ENCODE data around the gene YJEFN3. TPM values are rescaled to one million over a fixed set of nuclear protein-coding genes. Genes with fewer than 3 reads are reported as not detected.

Gene YJEFN3
- total RNA-seq, 1 experiment from 2014 or later = 16.6 TPM

DNA sequence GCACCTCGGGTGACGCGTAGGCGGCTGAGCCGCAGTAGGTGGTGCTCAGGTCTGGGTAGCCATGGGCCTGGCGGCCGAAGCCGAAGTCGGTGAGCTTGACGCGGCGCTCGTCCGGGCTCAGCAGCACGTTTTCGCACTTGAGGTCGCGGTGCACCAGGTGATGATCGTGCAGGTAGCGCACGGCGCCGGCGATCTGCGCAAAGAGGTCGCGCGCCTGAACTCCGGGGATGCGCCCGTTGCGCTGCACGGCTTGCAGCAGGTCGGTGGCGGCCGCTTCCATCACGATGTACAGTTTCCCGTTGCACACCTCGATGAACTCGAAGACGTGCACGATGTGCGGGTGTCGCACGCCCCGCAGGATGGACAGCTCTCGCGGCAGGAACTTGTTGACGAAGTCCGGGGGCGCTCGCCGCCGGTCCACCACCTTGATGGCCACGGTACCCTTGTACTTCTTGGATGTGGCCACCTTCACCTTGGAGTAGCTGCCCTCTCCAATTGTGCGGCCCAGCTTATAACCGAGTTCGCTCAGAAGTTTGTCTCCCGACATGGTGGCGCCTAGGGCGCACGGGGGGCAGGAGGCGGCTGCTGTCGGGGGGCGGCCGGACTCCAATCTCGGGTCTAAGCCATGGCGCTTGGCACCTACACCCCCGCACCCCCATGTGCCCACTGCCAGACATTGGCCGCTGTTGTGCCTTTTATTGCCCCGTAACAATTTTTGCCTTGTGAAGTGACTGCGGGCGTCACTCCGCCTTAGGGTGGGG is 13.7 kb upstream of the YJEFN3 start, which contains the start of gene TSSK6:
TSS of gene TSSK6 (minus strand) at position 668 of the 761 bp plus-strand sequence. CDS start at position 547, 121 bp downstream.
- Histone ChIP-seq H2AK5ac (ENCODE audit: insufficient read length, low read length) (no peak within 1 kb of the TSS), H3K9ac (ENCODE audit: extremely low read depth, insufficient read length, low read length) (peak within 1 kb of the TSS; percentile 85), H3K4me1 (ENCODE audit: insufficient read depth, low read length) (no peaks in the 10 kb centered on the region), H2BK15ac (ENCODE audit: low read depth, low read length) (no peak within 1 kb of the TSS), H4K91ac (ENCODE audit: insufficient read length, low read depth, low read length) (no peak within 1 kb of the TSS), H3K27me3 (ENCODE audit: insufficient read depth, low read length) (no peaks in the 10 kb centered on the region), H3T11ph (ENCODE audit: low read length) (no peak within 1 kb of the TSS), H3K23me2 (ENCODE audit: insufficient read length, low read depth, low read length, poor library complexity, severe bottlenecking) (peaks cover 5% of the 10 kb centered on the region), H3K18ac (ENCODE audit: insufficient read length, low read depth, low read length) (peak within 1 kb of the TSS; percentile 69), H3K9me3 (ENCODE audit: control insufficient read depth, low read depth, low read length) (no peaks in the 10 kb centered on the region), H4K20me1 (ENCODE audit: control insufficient read depth, insufficient read depth, insufficient read length) (no peaks in the 10 kb centered on the region), H3K14ac (ENCODE audit: insufficient read depth, low read length) (peak within 1 kb of the TSS; percentile 69; the same call in 1 of the 2 replicates), H2AFZ (ENCODE audit: low read length) (peak within 1 kb of the TSS; percentile 63), H3K79me2 (ENCODE audit: insufficient read depth, low read length) (peaks cover 11% of the 10 kb centered on the region; the same call in 1 of the 2 replicates), H2BK20ac (ENCODE audit: low read depth, low read length, poor library complexity, severe bottlenecking) (no peak within 1 kb of the TSS), H2BK5ac (ENCODE audit: insufficient read length, low read length) (no peak within 1 kb of the TSS), H3K27ac (ENCODE audit: insufficient read length, low read depth, low read length) (no peak within 1 kb of the TSS), H3K56ac (ENCODE audit: insufficient read length, low read depth, low read length) (no peak within 1 kb of the TSS), H4K5ac (ENCODE audit: insufficient read length, low read depth, low read length) (no peak within 1 kb of the TSS), H3K23ac (ENCODE audit: insufficient read length, low read depth, low read length) (no peak within 1 kb of the TSS), H3K79me1 (ENCODE audit: insufficient read depth, low read depth, low read length, poor library complexity, severe bottlenecking) (peaks cover 3% of the 10 kb centered on the region), H4K8ac (replicated peaks; ENCODE audit: insufficient read length, low read depth, low read length) (no peak within 1 kb of the TSS), H2BK120ac (ENCODE audit: low read depth, low read length, poor library complexity, severe bottlenecking) (no peak within 1 kb of the TSS), H2BK12ac (ENCODE audit: insufficient read length, low read depth, low read length) (no peak within 1 kb of the TSS), H3K4me2 (ENCODE audit: insufficient read depth, insufficient read length, low read length) (peak within 1 kb of the TSS; percentile 85), H3K4ac (ENCODE audit: low read depth, low read length) (no peak within 1 kb of the TSS)
- Mint-ChIP-seq H3K27me3 (ENCODE audit: low read depth) (peaks cover 4% of the 10 kb centered on the region; the same call in 1 of the 2 replicates), H3K4me1 (peaks cover 3 to 13% of the 10 kb centered on the region in 2 experiments), H3K9me3 (no peaks in the 10 kb centered on the region), H3K27ac (peak within 1 kb of the TSS; percentile 87 to 96 (median 96)), H3K4me3 (peak within 1 kb of the TSS; percentile 91 to 94), H3K36me3 (ENCODE audit: insufficient read depth in 1 of 3, low read depth in 3 of 3) (peaks cover 4 to 22% (median 11%) of the 10 kb centered on the region in 3 experiments; a peak in 6 of 7 replicates)
- no CpG with 5 or more reads among the region's 74 CpGs for WGBS (ENCODE audit: extremely low coverage, insufficient read length, low lambda C conversion rate)
- no peak for DNase-seq
- TF ChIP-seq, protein P1, sequence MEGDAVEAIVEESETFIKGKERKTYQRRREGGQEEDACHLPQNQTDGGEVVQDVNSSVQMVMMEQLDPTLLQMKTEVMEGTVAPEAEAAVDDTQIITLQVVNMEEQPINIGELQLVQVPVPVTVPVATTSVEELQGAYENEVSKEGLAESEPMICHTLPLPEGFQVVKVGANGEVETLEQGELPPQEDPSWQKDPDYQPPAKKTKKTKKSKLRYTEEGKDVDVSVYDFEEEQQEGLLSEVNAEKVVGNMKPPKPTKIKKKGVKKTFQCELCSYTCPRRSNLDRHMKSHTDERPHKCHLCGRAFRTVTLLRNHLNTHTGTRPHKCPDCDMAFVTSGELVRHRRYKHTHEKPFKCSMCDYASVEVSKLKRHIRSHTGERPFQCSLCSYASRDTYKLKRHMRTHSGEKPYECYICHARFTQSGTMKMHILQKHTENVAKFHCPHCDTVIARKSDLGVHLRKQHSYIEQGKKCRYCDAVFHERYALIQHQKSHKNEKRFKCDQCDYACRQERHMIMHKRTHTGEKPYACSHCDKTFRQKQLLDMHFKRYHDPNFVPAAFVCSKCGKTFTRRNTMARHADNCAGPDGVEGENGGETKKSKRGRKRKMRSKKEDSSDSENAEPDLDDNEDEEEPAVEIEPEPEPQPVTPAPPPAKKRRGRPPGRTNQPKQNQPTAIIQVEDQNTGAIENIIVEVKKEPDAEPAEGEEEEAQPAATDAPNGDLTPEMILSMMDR (conservative IDR thresholded peaks at IDR 0.05) = no peak

Measured in H9 (cell line).